Measurements from ENCODE around the gene LRRC30.

The LRRC30 gene

DNA sequence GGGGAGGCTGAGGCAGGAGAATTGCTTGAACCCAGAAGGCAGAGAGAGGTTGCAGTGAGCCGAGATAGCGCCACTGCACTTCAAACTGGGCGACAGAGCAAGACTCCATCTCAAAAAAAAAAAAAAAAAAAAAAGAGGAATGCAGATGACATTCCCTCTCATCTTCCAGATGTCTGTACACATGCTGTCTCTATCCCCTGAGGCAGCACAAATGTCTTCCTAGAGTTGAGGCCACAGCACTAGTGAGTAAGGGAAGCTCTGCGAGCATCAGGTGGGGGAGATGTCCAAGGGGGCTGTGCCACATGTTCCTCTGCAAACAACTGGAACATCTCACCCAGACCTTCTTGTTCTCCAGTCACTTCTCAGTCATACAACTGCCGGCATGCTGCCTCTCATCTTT is 35.6 kb upstream of the LRRC30 start:
- no peak overlapping the region for H3K14ac ChIP-seq (ENCODE audit: low read length)
- no peaks in the 10 kb centered on the region for H3K79me1 ChIP-seq (ENCODE audit: low read length)
- no peak overlapping the region for H2BK120ac ChIP-seq (ENCODE audit: insufficient read depth, low read length, poor library complexity)
- no peak overlapping the region for H2BK5ac ChIP-seq (ENCODE audit: low read depth, low read length, poor library complexity)
- H4K8ac ChIP-seq (ENCODE audit: low read depth, low read length): no peak overlapping the region
- H3K4me2 ChIP-seq (ENCODE audit: low read length): no peak overlapping the region
- no peak overlapping the region for H2BK12ac ChIP-seq (ENCODE audit: low read length)
- peaks cover 2 to 4% of the 10 kb centered on the region in 2 experiments for H3K4me1 ChIP-seq (ENCODE audit: control insufficient read depth in 1 of 2, insufficient read depth in 2 of 2, low read length in 2 of 2)
- no peak overlapping the region for H3K23ac ChIP-seq (ENCODE audit: low read length)
- no peak overlapping the region for H2AFZ ChIP-seq (ENCODE audit: insufficient read depth, low read length, poor library complexity)
- peaks cover 3% of the 10 kb centered on the region for H3K27me3 ChIP-seq (ENCODE audit: insufficient read depth, low read length)
- H3K27ac ChIP-seq (ENCODE audit: low read depth, low read length): no peak overlapping the region
- no peak overlapping the region for H4K91ac ChIP-seq (ENCODE audit: low read depth, low read length)
- no peak overlapping the region for H3K9ac ChIP-seq (ENCODE audit: low read length)
- no peaks in the 10 kb centered on the region for H3K79me2 ChIP-seq (ENCODE audit: control insufficient read depth, insufficient read depth, low read length, poor library complexity)
- no CpG with 5 or more reads among the region's 5 CpGs for WGBS (ENCODE audit: extremely low coverage, insufficient coverage, insufficient read length)
- no peak overlapping the region for H2AK5ac ChIP-seq (ENCODE audit: low read length)
- H4K12ac ChIP-seq (ENCODE audit: low read depth, low read length): no peak overlapping the region
- peak in 1 of 2 donors; percentile 61 for DNase-seq
- no peak overlapping the region for H3K4ac ChIP-seq (ENCODE audit: low read depth, low read length)
- H3K18ac ChIP-seq (ENCODE audit: low read length): no peak overlapping the region
- H3K4me3 ChIP-seq (ENCODE audit: low read depth, low read length): no peak overlapping the region
- no peaks in the 10 kb centered on the region for H3K9me3 ChIP-seq (ENCODE audit: insufficient read depth, low read depth, low read length)
- no peaks in the 10 kb centered on the region for H3K36me3 ChIP-seq (ENCODE audit: control insufficient read depth in 1 of 2, insufficient read depth in 2 of 2, low read length in 2 of 2)

DNA sequence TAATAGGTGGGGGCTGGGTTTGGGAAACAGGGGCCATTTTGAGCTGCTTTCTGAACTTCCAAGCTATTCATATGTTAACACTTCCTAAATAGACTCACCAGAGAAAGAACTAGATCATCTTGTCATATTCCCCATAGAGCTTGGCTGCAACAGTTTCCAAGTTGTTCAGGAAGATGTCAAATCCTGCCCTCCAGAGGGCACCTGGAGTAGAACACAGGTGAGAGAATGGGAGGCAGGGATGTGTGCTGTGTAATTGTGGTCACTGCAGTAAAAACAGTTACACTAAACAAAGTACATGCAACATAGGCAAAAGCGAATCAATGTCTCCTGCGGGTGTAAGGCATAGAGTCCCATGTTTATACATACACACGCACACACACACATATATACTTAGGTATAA is 34.5 kb upstream of the LRRC30 start:
- DNase-seq: no peak
- H2BK120ac ChIP-seq (ENCODE audit: insufficient read depth, low read length, poor library complexity): no peak overlapping the region
- no peak overlapping the region for H3K27ac ChIP-seq (ENCODE audit: low read depth, low read length)
- H2AFZ ChIP-seq (ENCODE audit: insufficient read depth, low read length, poor library complexity): no peak overlapping the region
- peaks cover 2 to 4% of the 10 kb centered on the region in 2 experiments for H3K4me1 ChIP-seq (ENCODE audit: control insufficient read depth in 1 of 2, insufficient read depth in 2 of 2, low read length in 2 of 2)
- peaks cover 3% of the 10 kb centered on the region for H3K27me3 ChIP-seq (ENCODE audit: insufficient read depth, low read length)
- H3K4me2 ChIP-seq (ENCODE audit: low read length): no peak overlapping the region
- no peak overlapping the region for H3K23ac ChIP-seq (ENCODE audit: low read length)
- no peak overlapping the region for H3K18ac ChIP-seq (ENCODE audit: low read length)
- H3K9ac ChIP-seq (ENCODE audit: low read length): no peak overlapping the region
- no peak overlapping the region for H4K12ac ChIP-seq (ENCODE audit: low read depth, low read length)
- whole genome bisulfite sequencing (ENCODE audit: extremely low coverage, insufficient coverage, insufficient read length): no CpG with 5 or more reads among the region's 3 CpGs
- no peak overlapping the region for H3K14ac ChIP-seq (ENCODE audit: low read length)
- H4K91ac ChIP-seq (ENCODE audit: low read depth, low read length): no peak overlapping the region
- H4K8ac ChIP-seq (ENCODE audit: low read depth, low read length): no peak overlapping the region
- H2BK12ac ChIP-seq (ENCODE audit: low read length): no peak overlapping the region
- H2BK5ac ChIP-seq (ENCODE audit: low read depth, low read length, poor library complexity): no peak overlapping the region
- no peaks in the 10 kb centered on the region for H3K79me2 ChIP-seq (ENCODE audit: control insufficient read depth, insufficient read depth, low read length, poor library complexity)
- no peaks in the 10 kb centered on the region for H3K79me1 ChIP-seq (ENCODE audit: low read length)
- H3K9me3 ChIP-seq (ENCODE audit: insufficient read depth, low read depth, low read length): no peaks in the 10 kb centered on the region
- no peak overlapping the region for H3K4ac ChIP-seq (ENCODE audit: low read depth, low read length)
- no peaks in the 10 kb centered on the region for H3K36me3 ChIP-seq (ENCODE audit: control insufficient read depth in 1 of 2, insufficient read depth in 2 of 2, low read length in 2 of 2)
- H2AK5ac ChIP-seq (ENCODE audit: low read length): no peak overlapping the region
- H3K4me3 ChIP-seq (ENCODE audit: low read depth, low read length): no peak overlapping the region

DNA sequence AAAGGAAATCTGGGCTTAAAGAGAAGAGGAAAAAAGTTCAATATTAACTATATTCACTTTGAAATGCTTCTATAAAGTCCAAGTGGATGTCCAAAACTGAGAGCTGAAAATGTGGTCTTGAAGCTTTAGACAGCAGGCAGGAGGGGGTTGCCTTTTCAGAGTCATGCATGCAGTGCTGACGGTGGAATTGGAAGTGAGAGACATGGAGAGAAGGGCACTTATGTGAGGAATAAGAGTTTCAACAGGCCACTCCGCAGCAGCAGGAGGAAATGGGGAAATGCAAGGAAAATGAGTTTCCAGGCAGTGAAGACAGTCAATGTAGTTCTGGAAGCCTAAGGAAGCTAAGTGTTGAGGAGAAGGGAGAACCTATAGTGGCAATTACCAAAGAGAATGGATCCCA is 33.0 kb upstream of the LRRC30 start:
- Histone ChIP-seq H2BK12ac (ENCODE audit: low read length) (peak overlapping the region; percentile 30), H3K18ac (ENCODE audit: low read length) (no peak overlapping the region), H3K27me3 (ENCODE audit: insufficient read depth, low read length) (peaks cover 3% of the 10 kb centered on the region), H3K9ac (ENCODE audit: low read length) (no peak overlapping the region), H2AFZ (ENCODE audit: insufficient read depth, low read length, poor library complexity) (no peak overlapping the region), H3K23ac (ENCODE audit: low read length) (no peak overlapping the region), H3K36me3 (ENCODE audit: control insufficient read depth in 1 of 2, insufficient read depth in 2 of 2, low read length in 2 of 2) (no peaks in the 10 kb centered on the region), H3K4me3 (ENCODE audit: low read depth, low read length) (no peak overlapping the region), H4K8ac (ENCODE audit: low read depth, low read length) (no peak overlapping the region), H3K4ac (ENCODE audit: low read depth, low read length) (no peak overlapping the region), H3K14ac (ENCODE audit: low read length) (no peak overlapping the region), H3K79me2 (ENCODE audit: control insufficient read depth, insufficient read depth, low read length, poor library complexity) (no peaks in the 10 kb centered on the region), H3K27ac (ENCODE audit: low read depth, low read length) (no peak overlapping the region), H2BK120ac (ENCODE audit: insufficient read depth, low read length, poor library complexity) (no peak overlapping the region), H2AK5ac (ENCODE audit: low read length) (peak overlapping the region; percentile 72), H3K79me1 (ENCODE audit: low read length) (peaks cover 2% of the 10 kb centered on the region), H3K4me2 (ENCODE audit: low read length) (no peak overlapping the region), H4K91ac (ENCODE audit: low read depth, low read length) (no peak overlapping the region), H2BK5ac (ENCODE audit: low read depth, low read length, poor library complexity) (no peak overlapping the region), H4K12ac (ENCODE audit: low read depth, low read length) (no peak overlapping the region), H3K9me3 (ENCODE audit: insufficient read depth, low read depth, low read length) (no peaks in the 10 kb centered on the region), H3K4me1 (ENCODE audit: control insufficient read depth in 1 of 2, insufficient read depth in 2 of 2, low read length in 2 of 2) (peaks cover 5 to 9% of the 10 kb centered on the region in 2 experiments)
- no CpG with 5 or more reads among the region's 2 CpGs for WGBS (ENCODE audit: extremely low coverage, insufficient coverage, insufficient read length)
- no peak for DNase-seq

GRCh38 chr18:7198326-7198725 is 32.6 kb upstream of the LRRC30 start:
- H3K79me1 ChIP-seq (ENCODE audit: low read length): peaks cover 2% of the 10 kb centered on the region
- no CpG with 5 or more reads among the region's 3 CpGs for WGBS (ENCODE audit: extremely low coverage, insufficient coverage, insufficient read length)
- H3K9me3 ChIP-seq (ENCODE audit: insufficient read depth, low read depth, low read length): no peaks in the 10 kb centered on the region
- no peak overlapping the region for H3K27ac ChIP-seq (ENCODE audit: low read depth, low read length)
- peak overlapping the region; percentile 30 for H2BK12ac ChIP-seq (ENCODE audit: low read length)
- no peak overlapping the region for H3K4me2 ChIP-seq (ENCODE audit: low read length)
- no peak overlapping the region for H2BK120ac ChIP-seq (ENCODE audit: insufficient read depth, low read length, poor library complexity)
- no peaks in the 10 kb centered on the region for H3K79me2 ChIP-seq (ENCODE audit: control insufficient read depth, insufficient read depth, low read length, poor library complexity)
- no peak overlapping the region for H2BK5ac ChIP-seq (ENCODE audit: low read depth, low read length, poor library complexity)
- no peak overlapping the region for H3K4ac ChIP-seq (ENCODE audit: low read depth, low read length)
- no peaks in the 10 kb centered on the region for H3K36me3 ChIP-seq (ENCODE audit: control insufficient read depth in 1 of 2, insufficient read depth in 2 of 2, low read length in 2 of 2)
- H3K4me3 ChIP-seq (ENCODE audit: low read depth, low read length): no peak overlapping the region
- H3K23ac ChIP-seq (ENCODE audit: low read length): no peak overlapping the region
- no peak overlapping the region for H3K18ac ChIP-seq (ENCODE audit: low read length)
- H4K12ac ChIP-seq (ENCODE audit: low read depth, low read length): no peak overlapping the region
- H2AK5ac ChIP-seq (ENCODE audit: low read length): peak overlapping the region; percentile 72
- no peak overlapping the region for H3K9ac ChIP-seq (ENCODE audit: low read length)
- H3K27me3 ChIP-seq (ENCODE audit: insufficient read depth, low read length): peaks cover 3% of the 10 kb centered on the region
- no peak overlapping the region for H4K8ac ChIP-seq (ENCODE audit: low read depth, low read length)
- H2AFZ ChIP-seq (ENCODE audit: insufficient read depth, low read length, poor library complexity): no peak overlapping the region
- no peak overlapping the region for H3K14ac ChIP-seq (ENCODE audit: low read length)
- peaks cover 5 to 9% of the 10 kb centered on the region in 2 experiments for H3K4me1 ChIP-seq (ENCODE audit: control insufficient read depth in 1 of 2, insufficient read depth in 2 of 2, low read length in 2 of 2)
- H4K91ac ChIP-seq (ENCODE audit: low read depth, low read length): no peak overlapping the region
- no peak for DNase-seq
